LoVo (cell line): ENCODE measurements around the gene CHRM4.

Experiments used
- DNase-seq: peaks from one replicate; pipeline ENCODE4 v3.0.0-alpha.2; 2016; ENCODE audit warnings: low spot score

The CHRM4 gene

DNA sequence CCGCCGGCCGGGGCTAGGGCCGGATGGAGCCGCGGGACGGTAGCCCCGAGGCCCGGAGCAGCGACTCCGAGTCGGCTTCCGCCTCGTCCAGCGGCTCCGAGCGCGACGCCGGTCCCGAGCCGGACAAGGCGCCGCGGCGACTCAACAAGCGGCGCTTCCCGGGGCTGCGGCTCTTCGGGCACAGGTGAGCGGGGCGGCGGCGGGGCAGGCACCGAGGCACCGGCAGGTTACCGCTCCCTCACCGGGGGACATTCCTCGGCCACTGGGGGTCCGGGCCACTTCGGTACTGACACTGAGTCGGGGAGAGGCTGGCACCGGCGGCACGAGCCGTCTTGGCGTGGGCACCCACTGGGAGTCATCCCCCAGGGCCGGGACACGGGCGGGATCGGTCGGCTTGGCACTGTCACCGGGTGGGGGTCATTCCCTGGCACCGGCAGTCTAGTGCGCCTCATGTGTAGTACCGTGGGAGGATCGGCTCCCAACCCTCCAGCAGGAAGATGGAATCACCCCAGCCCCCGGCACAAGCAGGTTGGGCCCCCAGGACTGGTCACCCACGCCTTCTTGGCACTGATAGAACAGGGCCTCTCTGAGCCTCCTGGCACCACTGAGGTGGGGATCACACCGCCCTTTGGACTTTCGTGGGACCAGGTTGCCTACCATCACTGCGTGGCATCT, 43.8 kb downstream of the CHRM4 start:
- DNase-seq, result peak; percentile 19

DNA sequence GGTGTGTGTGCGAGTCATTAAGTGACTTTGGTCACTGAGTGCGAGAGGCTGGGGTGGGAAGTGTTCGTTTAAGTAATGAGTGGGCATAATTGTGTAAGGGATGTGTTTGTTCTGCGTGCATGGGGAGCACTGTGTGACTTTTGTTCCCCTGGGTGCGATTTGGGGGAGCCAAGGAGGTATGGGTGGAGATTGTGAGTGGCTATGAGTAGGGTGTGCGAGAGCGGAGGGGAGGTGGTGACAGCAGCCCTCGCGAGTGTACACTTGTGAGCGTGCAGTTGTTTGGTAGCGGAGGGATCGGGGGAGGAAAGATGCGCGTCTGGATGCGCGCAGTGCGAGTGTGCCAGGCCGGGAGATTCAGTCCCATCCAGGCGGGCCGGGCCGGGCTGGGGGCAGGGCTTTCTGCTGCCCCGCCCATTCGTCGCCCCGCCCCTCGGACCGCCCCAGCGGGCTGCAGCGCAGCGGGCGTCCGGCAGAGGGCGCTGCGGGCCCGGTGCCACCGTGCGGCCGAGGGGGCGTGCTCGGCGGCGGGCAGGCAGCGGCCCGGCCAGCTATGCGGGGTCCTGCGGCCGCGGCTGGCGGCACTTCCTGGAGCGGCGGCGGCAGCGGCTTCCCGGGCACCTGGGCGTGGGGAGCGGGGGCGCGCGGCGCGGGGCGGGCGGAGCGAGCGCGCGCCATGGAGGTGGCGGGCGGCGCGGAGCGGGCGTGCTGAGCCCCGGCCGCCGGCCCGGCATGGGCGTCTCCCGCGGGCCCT, 44.5 kb downstream of the CHRM4 start, which contains the start of gene DGKZ:
DGKZ (plus strand) TSS at position 578 of the 751 bp plus-strand sequence. CDS start 197 bp downstream, outside the sequence.
- peak; percentile 87 for DNase-seq

DNA sequence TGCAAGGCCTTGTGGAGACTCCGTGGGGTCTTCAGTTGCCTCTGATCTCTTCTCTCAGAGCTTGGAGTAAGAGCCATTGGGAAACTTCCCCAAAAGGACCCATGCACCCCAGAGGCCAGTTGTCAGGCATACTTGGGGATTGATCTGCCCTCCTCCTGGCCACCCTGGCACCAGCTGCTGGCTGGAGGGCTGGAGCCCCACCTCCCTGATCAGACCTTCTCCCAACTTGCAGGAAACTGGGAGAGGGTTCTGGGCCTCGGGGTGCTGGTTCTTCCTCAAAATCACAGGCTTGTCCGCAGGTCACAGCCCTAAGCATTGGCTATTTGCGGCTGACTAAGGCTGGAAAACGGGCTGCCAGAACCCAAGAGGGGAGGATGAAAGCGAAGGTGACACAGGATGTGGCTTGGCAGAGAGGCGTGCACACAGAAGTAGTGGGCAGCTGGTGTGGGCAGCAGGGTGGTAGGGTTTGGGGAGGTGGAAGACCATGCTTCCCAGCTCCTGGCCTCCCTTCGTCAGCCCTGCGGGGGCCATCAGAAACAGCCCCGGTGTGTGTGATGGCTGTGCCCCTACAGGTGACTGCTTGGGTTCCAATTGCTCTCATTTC, 45.6 kb downstream of the CHRM4 start:
- DNase-seq, result no peak

DNA sequence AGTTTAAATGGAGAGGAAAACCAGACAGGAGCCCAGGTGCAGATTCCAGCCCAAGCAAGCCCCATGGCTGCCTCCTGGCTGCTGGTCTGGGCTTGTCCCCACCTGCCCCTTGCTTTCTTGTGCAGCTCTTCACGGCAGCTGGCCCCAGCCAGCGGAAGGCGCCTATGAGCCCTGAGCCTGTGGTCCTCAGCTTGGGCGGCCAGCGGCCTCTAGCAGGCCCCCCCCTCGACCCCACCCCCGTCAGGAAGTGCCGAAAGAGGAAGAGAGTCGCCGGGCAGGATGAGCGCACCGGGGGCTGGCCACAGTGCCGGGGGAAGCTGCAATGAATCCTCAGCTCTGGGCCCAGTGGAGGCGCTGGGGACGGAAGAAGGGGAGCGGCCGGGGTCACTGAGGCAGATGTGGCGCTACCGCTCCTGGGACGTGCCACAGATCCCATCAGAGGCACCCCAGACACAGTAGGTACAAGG, 46.4 kb downstream of the CHRM4 start:
- no peak for DNase-seq

DNA sequence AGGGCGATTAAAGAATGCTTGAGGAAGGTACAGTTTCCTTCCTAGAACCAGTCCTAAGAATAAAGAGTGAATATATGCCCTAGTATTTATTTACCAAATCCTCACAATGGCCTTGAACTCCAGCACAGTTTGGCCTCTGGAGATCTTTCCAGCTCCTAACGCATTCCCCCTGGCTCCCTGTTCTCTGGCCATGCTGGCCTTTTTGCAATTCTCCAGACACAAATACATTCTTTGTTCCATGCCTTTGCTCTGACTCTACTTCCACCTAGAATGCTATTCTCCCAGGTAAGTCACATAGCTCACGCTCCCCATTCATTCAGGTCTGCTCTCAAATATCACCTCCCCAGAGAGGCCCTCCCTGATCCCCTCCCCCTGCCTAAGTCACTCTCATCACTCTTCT, 48.1 kb downstream of the CHRM4 start:
- no peak for DNase-seq

DNA sequence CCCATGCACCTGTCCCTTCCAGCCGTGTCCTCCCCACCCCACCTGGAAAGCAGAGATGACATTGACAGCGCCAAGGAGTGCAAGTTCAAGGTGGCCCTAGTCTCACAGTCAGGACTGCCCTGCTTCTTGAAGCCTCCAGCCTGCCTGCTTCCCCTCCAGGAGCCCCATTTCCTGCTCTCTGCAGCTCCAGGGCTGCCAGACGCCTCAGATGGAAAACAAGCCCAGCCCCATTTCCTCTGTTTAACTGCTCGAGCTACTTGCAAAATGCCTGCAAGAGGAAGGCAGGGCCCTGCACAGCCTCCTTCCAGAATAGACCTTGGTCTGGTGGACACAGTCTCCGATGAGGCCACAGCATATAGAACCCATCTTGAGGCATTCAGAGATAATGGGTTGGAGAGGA, 49.3 kb downstream of the CHRM4 start:
- no peak for DNase-seq

DNA sequence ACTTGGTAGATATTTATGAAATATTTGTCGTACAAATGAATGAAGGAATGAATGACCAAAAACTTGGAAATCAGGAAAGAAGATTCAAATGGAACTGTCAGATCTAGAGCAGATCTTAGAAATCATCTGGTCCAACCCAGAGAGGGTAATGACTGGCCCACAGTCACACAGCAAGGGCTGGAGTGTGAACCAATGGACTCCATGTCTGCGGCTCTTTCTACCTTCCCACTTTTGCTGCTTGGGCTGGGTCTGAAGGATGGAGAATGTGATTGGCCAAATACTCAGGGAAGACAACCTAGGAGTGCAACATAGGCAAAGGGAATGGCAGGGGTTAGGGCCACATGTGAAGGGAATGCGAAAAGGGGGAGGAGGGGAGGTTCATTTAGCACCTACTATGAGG, 50.1 kb downstream of the CHRM4 start:
- DNase-seq, result no peak

DNA sequence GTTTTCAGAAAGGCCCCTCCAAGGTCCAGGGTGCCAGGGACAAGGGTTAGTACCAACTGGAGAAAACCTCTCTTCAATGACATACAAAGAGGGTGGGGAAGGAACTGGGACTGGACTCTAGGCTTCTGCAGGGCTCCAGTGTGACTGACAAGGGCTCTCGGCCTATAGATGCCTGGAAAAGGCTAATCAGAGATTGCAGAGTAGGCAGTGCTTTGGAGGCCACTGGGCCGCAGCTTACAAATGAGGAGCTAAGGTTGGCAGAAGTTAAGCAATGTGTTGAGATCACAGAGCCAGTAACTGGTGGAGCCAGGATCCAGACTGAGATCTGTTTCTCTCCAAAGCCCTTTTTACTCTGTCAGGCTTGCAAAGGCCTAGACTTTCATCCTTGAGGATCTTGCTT, 51.8 kb downstream of the CHRM4 start:
- DNase-seq, result no peak

DNA sequence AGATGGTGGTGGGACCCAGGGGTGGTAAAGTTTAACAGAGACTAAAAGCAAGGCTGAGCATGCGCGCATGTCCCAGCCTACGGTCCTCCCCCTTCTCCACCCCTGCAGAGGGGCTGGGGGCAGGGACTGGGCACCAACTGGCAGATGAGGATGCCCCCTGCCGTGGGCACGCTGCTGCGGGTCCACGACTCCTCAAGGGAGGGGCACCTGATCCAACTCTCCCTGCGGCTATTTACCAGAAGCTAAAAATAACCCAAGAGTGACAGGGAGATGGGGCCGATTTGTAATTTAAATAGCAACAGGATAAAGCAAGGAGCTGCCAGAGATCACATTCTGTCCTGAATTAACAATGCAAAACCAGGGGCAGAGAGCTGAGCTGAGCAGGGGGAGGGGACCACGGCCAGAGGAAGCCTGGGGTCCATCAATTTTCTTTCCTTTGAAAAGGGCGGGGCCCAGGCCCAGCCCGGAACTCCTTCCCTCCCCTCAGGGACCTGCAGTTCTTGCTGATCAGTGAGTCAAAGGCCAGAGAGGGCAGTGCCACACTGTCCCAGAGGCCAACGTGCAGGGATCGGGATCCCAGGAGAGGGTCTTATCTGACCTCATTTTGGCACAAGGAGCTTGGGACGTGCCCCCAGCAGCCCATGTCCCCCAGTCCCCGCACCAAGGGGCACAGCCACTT, 52.4 kb downstream of the CHRM4 start:
- DNase-seq, result no peak

DNA sequence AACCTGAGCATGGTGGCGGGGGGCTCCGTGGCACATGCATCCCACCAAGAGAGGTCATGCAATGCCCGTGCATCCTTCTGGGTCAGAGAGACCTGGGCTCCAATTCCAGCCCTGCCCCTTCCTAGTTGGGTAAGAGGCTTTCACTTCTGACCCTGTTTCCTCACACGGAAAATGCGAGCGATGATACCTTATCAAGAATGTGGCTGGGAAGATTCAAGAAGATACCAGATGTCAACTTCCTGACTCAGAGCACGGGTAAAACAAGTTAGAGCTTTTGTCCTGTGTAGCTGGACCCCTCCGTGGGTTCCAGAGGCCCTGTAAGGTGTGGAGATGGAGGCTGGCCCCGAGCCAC, 53.0 kb downstream of the CHRM4 start:
- no peak for DNase-seq

DNA sequence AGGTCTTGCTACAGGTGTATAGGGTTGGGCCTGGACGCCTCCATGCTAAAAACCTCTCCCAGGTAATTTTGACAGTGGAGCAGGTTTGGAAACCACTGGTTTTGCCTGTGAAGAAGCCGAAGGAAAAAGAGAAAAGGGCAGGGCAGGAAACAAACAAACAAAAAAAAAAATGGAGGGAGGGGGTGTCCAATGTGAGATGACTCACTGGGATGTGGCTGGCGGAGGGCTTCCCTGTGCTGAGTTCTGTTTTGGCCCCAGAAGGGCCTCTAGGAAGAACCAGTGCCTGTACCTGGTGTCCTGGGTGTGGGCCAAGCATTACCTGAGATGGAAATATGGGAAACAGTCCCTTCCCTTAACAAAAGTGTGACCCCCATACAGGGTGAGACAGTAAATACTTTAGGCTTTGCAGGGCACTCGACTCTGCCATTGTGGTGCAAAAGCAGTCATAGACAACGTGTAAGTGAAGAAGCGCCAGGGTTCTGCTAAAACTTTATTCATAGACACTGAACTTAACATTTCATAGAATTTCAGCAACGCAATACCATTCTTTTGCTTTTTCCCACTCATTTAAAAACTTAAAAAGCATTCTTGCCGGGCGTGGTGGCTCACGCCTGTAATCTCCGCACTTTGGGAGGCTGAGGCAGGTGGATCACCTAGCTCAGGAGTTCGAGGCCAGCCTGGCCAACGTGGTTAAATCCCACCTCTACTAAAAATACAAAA, 53.8 kb downstream of the CHRM4 start:
- no peak for DNase-seq

DNA sequence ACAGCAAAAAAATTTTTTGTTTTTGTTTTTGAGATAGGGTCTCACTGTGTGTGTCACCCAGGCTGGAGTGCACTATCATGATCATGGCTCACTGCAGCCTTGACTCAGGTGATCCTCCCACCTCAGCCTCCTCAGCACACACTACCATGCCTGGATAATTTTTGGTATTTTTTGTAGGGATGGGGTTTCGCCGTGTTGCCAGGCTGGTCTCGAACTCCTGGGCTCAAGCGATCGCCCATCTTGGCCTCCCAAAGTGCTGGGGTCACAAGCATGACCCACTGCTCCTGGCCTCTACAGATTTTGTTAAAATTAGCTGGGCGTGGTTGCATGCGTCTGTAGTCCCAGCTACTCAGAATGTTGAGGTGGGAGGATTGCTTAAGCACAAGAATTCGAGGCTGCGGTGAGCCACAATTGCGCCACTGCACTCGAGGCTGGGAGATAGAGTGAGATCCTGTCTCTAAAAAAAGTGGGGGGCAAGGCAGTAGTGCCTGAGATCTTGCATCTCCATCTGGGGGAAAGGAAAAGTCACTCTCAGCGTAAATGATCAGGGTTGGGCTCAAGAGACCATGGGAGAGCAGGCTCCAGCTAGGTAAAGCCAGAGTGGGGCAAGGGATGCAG, 54.9 kb downstream of the CHRM4 start:
- DNase-seq, result no peak

DNA sequence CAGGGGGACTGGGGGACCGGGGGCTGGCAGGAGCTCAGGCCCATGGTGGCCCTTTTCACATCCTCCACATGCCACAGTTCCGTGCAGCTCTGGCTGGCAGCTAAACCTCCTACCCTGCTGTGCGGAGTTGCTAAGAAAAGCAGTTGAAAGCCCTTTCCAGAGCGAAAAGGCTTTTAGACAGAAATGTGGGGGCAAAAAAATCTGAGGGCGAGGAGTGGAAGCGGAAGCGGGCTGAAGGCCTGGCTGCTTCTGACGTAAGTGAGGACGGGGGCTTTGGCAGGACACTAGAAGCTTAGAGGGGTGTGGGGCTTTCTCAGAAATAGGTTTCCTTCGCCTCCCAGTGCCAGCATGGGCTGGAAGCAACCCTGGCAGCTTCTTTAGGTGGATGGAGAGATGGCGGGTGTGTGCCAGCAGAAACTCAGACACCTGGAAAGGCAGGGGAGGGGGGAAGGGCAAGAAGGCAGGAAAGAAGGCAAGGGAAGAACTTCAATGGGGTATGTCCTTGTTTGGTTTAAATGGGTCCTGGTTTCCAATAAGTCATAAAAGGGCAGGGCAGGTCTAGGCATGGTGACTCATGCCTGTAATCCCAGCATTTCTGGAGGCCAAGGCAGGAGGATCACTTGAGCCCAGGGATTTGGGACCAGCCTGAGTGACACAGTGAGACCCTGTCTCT, 55.5 kb downstream of the CHRM4 start:
- DNase-seq, result no peak

DNA sequence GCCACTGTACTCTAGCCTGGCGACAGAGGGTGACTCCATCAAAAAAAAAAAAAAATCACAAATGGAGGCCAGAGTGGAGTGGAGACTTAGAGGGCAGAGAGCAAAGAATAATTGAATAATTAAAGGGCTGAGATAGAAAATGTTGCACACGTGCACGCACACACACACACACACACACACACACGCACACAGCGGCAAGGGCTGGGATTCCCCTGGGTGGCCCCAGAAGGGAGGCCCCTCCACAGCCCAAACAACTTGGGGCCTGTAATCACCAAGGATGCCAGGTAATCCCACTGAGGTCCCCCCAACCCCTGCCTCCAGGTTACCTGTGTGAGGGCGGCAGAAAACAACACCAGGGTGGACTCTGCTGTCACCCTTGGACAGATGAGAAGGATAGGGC, 56.3 kb downstream of the CHRM4 start:
- no peak for DNase-seq

DNA sequence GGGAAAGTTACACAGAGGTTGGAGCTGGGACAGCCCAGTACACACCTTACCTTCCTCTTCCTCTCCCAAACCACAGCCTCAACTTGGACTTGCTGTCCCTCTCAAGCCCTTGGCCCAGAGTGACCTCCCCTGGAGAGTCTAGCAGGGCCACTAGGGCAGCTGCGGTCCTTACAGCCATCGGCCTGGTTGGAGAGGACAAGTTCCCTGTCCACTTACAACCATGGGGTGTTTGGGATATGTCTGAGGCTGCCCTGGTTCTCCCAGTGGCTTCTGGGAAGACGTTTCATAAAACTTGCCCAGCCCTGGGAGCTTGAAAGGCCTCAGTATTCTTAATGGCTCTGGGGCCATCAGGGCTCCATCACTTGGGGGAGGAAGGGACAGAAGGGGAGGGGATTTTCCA, 57.4 kb downstream of the CHRM4 start:
- no peak for DNase-seq
